ENCODE data around the gene SUSD1.
"Not testable (repeated sequence)": the region's sequence is repeated elsewhere in the genome, so short reads cannot be mapped to it uniquely, and the experiment has no call there.

The SUSD1 gene

DNA sequence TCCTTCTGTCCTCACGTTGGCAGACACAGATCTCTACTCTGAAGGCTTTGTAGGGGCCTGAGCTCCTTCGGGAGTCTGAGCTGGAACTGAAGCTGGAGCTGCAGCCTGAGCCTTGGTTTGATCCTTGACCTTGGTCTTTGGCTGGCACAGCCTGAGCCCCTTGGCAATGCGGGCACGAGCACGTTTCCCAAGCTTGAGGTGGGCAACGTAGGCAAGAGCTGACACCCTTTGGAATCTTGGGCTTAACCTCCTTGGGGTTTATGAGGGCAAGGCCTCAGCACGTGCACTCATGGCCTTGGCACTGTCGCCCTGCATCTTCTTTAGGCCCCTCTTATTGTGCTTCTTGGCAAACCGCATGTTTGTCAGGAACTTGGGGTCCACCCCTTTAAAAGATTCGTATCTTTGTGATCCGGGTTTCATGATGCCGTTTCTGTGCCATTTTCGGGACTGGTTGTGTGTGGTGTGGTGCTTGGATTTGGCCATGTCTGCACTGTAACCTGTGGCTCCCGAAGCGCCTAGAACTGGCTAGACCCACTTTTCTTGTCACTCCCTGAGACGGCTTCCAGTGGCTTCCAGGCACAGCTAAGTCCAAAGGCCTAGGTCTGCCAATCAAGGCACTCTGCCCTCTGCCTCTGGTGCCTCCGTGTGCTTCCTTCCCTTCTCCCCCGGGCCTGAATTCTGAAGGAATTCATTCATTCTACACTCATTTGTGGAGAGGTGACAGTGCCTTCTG lies 1.4 kb downstream of the SUSD1 start:
- DNase-seq, result no peak

DNA sequence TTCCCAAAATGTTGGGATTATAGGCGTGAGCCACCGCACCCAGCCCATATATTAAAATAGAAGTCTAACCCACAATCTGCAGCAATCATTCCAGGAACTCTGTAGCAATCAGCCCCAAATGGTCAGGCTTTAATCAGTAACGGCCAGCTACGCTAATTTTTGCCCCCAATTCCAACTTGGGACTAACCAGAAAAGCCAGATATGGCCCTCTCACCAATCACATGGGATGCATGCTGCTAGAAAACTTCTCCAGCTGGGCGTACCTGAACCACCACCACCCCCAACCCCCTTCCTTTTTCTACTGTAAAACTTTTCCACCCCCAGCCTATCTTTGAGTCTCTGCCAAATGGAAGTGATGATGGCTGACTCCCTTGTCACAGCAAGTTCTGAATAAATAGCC lies 4.1 kb downstream of the SUSD1 start:
- DNase-seq, result no peak

DNA sequence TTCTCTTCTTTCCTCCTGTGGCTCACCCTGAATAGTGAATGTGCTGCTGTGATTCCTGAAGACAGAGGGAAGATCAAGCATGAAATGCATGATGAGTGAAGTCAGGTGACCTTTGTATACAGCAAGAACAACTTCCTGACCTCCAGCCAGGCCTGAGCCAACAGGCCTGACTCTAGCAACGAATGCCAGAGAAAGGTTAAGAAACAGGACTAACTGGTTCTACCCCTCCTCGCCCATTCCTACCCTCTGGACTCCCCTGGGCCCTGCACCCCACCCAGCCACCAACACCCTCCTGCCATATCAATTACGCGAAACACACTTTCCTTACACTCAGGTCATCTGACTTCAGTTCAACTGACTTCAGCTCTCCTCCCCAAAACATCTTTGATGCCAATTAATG lies 4.9 kb downstream of the SUSD1 start:
- no peak for DNase-seq

DNA sequence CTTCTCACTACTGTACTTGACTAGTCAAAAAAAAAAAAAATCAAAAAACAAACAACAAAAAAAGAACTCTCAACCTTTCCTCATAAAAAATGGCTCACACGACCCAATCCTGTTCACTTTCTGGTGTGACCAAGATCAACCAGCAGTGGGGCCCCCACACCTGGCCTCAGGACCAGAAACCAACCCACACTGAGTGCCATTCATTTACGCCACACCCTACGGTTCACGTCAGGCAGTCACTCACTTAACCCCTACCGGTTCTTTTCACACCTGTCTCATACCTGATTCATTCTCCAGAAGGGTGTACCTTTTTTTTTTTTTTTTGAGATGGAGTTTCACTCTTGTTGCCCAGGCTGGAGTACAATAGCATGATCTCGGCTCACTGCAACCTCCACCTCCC lies 5.7 kb downstream of the SUSD1 start:
- no peak for DNase-seq

DNA sequence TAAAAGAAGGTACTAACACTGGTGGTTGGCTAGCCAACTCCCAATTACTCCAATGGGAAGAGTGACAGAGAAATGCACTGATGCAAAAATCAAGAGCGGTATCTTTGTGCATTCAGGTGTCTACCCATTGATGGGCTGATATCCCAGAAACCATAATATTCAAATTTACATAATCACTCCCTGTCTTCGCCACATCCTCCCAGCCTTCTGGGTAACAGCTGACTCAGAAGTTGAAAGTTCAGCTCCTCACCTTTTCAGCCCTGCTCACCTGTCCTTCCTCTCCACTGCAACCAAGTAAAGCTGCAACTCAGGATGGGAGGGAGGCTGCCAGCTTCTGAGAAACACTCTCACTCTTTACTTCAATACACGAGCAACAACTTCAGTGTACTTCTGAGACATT lies 6.9 kb downstream of the SUSD1 start:
- DNase-seq, result no peak

DNA sequence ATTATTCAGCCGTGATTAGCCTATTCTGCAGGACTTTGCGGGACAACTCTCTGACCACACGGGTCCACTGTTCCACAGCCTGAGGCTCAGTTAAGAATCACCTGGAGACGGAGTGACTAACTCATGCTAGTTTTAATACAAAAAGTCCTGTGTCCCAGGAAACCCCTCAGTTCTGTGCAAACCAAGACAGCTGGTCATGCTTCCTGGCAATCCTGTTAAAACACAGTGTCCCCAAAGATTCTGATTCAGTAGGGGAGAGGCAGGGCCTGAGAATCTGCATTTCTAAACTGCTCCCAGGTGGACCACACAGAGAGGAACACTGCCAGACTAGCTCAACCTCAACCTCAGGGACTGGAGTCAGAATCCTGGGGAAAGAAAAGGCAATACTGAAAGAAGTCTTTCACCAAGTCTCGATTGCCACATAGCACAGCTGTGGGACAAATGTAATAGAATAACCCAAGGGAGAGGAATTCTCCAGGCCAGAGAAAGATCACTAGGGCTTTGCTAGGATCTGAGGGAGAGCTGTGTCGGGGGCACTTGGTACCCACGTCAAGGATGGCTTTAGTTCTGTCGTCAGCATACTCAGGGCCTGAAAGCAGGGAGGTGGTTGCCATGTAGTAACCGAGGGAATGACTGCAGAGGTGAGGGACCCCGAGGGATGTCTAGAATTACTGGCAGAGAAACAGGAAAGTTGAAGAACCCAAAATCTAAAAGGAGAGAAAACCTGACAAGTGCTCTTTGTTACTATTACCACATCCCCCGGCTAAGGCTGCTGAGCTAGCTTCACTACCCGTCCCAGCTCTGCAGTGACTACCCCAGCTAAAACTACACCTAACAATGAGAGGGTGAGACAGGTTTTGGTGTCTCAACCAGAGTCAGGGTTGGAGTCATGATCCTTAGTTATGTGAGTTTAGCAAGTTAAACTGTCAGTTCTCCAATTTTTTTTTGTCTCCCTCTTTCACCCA lies 8.6 kb downstream of the SUSD1 start:
- DNase-seq, result no peak

DNA sequence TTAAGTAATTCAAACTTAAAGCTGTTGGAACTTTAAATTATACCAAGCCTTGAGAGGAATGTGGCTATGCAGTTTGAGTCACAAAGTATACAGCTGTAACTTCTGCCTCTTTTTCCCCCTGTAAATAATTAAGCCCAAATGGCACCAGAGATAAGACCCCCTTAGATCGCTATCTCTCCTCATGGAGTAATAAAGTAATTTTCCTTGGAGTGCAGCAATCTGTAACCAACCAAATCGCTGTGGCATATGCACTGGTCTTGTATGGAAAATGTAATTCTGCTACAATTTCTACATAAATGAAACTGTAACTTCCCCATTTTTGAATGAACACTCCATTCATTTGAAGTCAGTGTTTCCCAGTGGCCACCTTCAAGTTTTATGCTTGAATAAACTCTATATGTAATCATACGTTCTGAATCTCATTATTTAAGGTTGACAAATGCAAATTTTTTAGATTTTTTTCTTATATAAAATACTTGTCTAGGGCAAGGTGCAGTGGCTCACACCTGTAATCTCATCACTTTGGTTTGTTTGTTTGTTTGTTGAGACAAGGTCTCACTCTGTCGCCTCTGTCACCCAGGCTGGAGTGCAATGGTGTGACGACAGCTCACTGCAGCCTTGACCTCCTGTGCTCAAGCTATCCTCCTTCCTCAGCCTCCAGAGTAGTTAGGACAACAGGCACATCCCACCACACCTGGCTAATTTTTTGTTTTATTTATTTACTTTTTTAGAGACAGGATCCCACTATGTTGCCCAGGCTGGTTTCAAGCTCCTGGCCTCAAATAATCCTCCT lies 12.3 kb downstream of the SUSD1 start:
- DNase-seq, result no peak

DNA sequence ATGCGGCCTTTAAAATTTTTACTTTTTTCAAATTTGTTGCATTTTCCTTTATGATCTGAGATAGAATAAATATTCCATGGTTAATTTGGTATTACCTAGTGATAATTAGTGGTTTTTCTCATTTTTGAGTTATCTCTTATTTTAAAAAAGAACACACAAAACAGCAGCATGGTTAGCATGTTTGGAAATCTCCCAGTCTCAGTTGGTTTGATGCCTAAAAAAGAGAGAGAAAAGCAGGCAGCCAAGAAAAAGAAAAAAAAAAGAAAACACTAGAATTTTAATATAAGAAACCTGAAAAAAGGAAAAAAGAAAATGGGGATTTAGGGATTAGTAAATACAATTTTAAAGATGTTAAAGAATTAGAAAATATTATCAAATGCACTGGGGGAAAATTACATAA lies 15.3 kb downstream of the SUSD1 start:
- no peak for DNase-seq

DNA sequence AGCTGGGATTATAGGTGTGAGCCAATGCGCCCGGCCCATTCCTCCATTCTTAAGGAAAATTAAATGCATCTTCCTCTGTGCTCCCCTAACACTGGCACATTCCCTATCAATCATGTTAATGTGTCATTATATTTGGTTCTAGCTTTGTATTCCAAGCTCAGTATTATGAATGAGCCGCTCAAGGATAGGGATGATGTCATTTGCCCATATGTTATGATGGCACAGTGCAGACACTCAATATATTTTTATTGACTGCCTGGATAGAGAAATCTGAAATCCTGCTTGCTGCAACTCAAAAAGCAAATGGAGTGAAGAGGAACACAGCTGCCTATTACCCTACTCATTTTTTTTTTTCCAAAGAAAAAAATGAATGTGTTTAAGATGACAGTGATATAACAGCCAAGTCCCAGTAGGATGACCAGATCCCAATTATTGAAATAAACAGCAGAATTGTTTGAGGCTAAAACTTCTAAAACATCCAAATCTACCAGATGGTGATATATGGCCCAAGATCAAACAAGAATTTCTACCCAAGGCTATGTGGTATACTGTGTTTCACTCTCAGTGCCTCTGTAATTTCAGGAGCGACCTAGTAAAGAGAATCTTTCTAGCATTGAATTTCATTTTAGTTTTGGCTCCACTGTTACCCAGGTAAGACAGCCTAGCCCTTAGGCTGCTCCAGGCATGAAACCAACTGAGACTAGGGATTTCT lies 16.3 kb downstream of the SUSD1 start:
- no peak for DNase-seq

DNA sequence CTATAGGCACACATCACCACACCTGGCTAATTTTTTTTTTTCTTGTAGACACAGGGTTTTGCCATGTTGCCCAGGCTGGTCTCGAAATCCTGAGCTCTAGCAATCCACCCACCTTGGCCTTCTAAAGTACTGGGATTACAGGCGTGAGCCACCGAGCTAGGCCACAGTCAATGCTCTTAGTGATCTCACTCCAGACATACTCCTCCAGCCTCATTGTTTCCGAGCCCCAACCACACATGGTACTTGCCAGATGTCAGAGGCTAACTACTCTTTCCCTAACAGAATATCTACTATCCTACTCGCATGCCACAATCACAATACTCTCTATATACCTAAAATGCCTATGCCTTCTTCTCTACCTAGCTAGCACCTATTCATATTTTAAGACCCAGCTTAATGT lies 17.1 kb downstream of the SUSD1 start:
- DNase-seq, result no peak

DNA sequence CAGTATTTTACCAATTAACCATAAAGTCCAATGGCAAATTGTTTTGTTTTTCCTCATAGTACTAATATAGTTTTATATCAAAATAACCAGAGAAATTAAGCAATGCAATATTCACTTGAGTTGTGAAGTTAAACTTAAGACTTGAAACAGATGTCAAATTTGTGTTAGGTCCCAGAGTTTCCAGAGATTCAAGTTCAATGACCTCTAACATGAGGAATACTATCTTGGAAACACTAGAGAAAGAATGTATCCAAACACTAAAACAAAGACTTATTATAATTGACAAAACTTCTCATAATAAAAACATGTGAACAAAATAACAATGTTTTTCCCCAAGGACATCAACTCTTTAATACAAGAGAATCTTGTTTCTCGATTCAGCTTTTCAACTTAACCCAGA lies 18.0 kb downstream of the SUSD1 start:
- no peak for DNase-seq

DNA sequence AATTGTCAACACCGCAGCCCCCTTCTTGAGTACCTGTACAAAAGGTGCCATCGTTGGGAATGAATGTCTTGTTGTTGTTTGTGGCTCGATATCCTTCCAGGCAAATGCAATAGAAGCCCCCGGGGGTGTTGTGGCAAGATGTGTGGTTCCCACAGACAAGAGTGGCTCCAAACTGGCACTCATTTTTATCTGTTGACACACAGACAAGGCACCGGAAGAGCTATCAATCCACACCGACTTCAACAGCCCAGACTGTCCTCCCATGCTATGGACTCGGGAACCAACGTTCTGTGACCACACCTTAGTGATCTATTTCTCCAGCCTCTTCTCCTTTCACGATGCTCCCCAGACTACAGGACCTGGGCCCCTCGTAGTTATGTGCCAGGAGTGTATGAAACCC lies 25.9 kb downstream of the SUSD1 start:
- DNase-seq, result no peak

DNA sequence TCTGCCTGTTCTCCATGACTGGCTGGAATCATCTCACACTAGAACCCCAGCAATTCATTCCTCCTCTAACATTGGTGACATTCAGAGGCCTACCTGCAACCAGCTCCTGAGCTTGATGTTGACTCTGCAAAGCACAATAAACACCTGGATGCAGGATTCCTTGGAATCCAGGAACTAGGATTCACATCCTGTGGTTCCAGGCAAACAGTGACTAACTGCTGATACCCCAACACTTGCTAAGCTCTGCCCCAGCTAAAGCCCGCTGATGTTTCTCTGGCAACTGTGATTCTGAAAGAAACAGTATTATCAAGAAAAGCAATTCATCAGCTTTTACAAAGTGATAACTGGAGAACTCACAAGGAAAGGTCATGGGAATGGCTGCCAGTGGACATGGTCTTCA lies 29.2 kb downstream of the SUSD1 start:
- no peak for DNase-seq

DNA sequence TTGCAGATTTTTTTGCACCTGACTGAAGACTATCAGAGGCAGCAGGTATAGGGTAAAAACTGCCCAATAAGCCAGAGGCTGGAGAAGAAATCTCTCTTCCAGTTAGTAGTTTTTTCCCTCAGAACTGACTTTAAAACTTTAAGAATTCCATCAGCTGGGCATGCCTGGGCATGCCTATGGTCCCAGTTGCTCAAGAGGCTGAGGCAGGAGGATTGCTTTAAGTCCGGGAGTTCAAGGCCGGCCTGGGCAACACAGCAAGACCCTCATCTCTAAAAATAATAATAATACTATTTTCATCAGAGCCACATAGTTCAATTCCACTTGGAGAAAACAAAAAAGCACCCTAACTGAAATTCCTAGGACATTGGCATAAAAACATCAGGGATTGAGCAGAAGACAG lies 30.3 kb downstream of the SUSD1 start:
- no peak for DNase-seq

DNA sequence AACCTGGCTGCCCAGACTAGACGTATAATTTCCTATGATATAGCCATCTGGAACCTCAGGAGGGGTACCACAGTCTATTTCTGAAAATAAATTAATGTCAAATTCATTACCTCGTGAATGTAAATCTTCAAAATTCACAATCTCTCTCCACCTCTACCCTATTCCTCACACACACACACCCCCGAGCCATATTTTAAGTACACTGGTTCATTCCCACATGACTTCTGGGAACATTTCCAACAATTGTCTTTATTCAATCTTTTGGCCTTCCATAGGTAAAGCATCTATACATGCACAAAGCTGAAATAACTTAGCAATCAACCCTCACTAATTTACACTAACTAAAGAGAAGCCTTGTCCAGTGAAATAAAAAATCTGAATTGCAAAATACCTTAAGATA lies 32.7 kb downstream of the SUSD1 start:
- no peak for DNase-seq

DNA sequence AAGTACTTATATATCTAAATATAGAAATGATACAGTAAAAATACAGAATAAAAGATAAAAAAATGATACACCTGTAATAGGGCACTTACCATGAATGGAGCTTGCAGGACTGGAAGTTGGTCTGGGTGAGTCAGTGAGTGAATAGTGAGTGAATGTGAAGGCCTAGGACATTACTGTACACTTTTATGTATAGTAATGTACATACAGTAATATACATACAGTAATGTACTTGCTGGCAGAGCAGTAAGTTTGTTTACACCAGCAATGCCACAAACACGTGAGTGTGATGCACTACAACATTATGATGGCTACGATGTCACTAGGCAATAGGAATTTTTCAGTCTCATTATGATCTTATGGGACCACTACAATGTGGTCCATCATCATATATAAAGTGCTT lies 34.2 kb downstream of the SUSD1 start:
- no peak for DNase-seq

DNA sequence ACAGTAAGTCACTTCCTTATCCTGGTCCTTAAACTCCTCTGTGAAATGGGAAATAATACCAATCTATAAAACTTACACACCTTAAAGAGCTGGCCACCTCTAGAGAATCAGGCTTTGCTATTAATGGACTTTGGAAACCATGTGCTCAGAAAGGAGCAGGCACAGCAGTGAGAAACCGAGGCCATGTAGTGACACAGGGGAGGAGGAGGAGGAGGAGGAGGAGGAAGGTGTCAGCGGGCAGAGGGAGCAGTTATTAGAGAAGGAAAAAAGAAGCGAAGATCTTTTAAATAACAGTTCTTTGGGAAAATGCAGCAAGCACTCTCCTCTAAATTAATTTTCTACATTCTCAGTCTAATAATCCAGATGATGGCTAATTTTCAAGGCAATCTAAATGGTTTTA lies 38.0 kb downstream of the SUSD1 start:
- no peak for DNase-seq

DNA sequence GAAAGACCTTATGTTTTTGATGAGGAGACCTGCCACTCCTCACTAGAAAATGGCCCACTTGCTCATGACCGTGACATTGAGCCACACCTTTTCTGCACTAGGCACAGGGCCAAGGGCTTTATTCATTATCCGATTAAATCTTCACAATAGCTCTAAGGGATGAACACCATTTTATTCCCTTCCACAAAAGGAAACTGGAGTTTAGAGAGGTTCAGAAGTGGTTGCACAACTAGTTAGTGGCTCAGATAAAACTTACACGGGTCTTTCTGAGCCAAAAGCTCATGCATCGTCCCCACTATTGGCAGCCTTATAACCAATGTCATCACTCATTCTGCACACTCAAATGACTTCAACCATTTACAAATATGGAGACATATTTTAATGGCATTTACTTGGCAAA lies 39.4 kb downstream of the SUSD1 start:
- DNase-seq, result no peak

DNA sequence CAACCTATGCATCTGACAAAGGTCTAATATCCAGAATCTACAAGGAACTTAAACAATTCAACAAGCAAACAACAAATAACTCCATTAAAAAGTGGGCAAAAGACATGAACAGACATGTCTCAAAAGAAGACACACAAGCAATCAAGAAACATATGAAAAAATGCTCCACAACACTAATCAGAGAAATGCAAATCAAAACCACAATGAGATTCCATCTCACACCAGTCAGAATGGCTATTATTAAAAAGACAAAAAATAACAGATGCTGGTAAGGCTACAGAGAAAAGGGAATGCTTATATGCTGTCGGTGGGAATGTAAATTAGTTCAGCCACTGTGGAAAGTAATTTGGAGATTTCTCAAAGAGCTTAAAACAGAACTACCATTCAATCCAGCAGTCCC lies 41.3 kb downstream of the SUSD1 start:
- DNase-seq, result not testable (repeated sequence)

DNA sequence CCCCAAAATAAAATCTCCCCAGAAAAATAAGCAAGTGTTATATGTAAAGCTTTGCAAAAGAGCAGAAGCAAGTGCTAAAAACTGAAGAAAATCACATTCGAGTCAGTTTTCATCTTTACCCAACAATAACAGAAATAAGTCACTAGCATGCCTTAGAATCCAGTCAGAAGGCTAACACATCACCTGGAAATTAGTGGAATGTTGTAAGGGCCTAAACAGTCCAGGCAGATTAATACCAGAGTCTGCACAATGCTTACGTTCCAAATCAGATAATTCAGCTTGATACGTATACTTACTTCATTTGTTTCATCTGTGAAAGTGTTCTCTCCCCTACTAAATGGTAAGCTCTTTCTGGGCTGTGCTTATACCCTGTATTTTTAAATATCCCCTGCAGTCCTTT lies 42.7 kb downstream of the SUSD1 start:
- DNase-seq, result no peak

DNA sequence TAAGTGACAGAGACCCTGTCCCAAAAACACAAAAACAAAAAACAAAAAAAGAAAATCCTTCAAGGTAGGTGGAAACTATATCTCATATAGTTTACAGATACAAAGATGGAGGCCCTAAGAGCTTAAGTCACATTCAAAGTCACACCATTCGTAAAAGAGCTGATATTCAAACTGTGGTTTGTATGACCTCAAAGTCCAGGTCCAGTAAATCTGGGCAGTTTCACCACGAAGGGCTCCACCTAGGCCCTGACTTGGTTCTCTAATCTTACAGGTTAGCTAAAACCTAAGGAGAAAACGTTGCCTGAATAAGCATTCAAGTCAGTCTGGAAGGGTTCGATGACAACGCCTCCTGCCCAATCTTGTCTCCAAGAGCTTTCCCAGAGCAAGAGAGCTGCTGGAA lies 44.1 kb downstream of the SUSD1 start:
- DNase-seq, result no peak

DNA sequence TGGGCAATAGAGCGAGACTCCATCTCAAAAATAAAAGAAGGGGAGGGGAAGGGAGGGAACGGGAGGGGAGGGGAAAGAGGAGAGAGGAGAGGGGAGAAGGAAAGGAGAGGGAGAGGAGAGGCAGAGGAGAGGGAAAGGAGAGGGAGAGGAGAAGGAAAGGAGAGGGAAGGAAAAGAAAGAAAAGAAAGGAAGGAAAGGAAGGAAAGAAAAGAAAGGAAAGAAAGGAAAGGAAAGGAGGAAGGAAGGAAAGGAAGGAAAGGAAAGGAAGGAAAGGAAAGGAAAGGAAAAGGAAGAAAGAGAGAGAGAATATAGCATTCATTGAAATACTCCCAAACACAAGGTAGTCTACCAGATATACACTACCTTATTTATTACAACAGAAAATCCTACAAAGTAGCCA lies 44.8 kb downstream of the SUSD1 start:
- DNase-seq, result no peak

DNA sequence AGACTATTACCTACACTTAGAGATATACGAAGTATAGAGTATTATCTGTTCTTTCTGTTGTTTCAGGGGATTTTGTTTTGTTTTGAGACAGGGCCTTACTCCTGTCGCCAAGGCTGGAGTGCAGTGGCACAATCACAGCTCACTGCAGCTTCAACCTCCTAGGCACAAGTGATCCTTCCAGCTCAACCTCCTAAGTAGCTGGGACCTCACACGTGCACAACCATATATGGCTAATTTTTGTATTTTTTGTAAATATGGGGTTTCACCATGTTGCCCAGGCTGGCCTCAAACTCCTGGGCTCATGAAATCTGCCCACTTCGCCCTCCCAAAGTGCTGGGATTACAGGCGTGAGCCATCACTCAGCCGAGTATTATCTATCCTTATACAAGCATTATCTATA lies 45.9 kb downstream of the SUSD1 start:
- no peak for DNase-seq
